G401 (cell line): ENCODE measurements around the gene NDC80. TPM values are rescaled to one million over a fixed set of nuclear protein-coding genes. Genes with fewer than 3 reads are reported as not detected.
"Not testable (repeated sequence)": the region's sequence is repeated elsewhere in the genome, so short reads cannot be mapped to it uniquely, and the experiment has no call there.

Source experiments
- DNase-seq: peaks from one replicate; pipeline ENCODE4 v3.0.0-alpha.2; 2015; ENCODE audit warnings: low spot score
- in situ Hi-C: cut with HindIII; loops from 2 replicates; pipeline ENCODE4 v1.10.0; 2016; ENCODE audit warnings: low sequenced_read_pairs, mixed read lengths
- total RNA-seq: library from RNA; depleted of rRNA; stranded (reverse); fragments of >200 nt; shearing (Covaris generic); gene quantifications from 2 replicates; pipeline ENCODE4 v1.2.3, GENCODE V29; 2014; rRNA removed

The NDC80 gene
- total RNA-seq, 1 experiment from 2014 or later: 46.7 TPM

DNA sequence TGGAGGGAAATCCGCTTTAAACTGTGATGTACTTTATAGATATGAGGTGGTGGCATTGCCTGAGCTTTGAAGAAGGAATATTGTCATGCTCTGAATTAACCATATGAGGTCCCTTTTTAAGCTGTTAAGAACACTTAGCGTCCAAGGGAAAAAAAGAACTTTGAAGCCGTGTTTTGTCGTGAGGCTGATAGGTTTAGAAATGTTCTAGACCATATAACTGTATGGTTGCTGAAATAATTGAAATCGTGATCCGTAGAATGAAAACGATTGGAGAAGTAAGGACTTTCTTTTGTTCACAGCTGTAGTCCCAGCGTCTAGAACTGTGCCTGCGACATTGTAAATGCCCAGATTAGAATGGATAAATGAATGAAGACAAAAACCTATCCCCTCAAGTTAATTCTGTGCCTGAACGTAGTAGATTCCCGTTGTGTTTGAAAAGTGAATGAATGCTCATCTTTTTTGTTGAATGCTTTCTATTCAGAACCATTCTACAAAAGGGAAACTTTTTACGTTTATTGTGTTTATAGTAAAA, 85.7 kb downstream of the NDC80 start:
- in situ Hi-C loops: no loop called here
- DNase-seq: no peak

GRCh38 chr18:2657788-2658458, 86.6 kb downstream of the NDC80 start:
- no peak for DNase-seq
- in situ Hi-C loops: no loop called here

- in situ Hi-C loops, DNase-seq: not testable (repeated sequence)
These were observed 89.5 kb downstream of the NDC80 start for GRCh38 chr18:2660849-2661248.

DNA sequence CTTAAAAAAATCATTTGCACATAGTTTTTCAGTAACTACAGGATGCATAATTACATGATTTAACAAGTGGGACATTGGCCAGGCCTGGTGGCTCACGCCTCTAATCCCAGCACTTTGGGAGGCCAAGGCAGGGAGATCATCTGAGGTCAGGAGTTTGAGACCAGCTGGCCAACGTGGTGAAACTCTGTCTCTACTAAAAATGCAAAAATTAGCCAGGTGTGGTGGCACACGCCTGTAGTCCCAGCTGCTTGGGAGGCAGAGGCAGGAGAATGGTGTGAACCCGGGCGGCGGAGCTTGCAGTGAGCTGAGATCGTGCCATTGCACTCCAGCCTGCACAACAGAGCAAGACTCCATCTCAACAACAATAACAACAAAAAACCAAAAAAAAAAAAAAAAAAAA, 90.9 kb downstream of the NDC80 start:
- DNase-seq, in situ Hi-C loops: not testable (repeated sequence)

DNA sequence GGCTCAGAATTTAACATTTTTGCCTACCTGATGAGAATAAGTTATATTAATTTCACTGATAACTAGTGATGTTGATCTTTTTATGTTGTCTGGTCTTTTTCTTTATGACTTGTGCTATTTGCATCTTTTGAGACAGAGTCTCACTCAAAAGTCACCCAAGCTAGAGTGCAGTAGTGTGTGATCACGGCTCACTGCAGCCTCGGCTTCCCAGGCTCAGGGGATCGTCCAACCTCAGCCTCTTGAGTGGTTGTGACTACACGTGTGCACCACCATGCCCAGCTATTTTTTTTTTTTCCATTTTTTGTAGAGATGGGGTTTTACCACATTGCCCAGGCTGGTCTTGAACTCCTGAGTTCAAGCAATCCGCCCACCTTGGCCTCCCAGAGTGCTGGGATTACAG, 91.6 kb downstream of the NDC80 start:
- DNase-seq: no peak
- in situ Hi-C loops: no loop called here

Other genes with a start within 250 kb of the NDC80 start
- gene METTL4, start 52 bp upstream of the NDC80 start, total RNA-seq: 7.1 and 8.9 TPM in 2 replicates
- gene SMCHD1, start 84.2 kb downstream of the NDC80 start, total RNA-seq: 35.6 and 62.4 TPM in 2 replicates